H9 (cell line): Measurements from ENCODE around the gene CCDC158. TPM values are rescaled to one million over a fixed set of nuclear protein-coding genes. Genes with fewer than 3 reads are reported as not detected.

ENCODE experiments used
- DNase-seq: peaks from one replicate; pipeline ENCODE4 v3.0.0-alpha.2; 2017
- H2AFZ ChIP-seq: one replicate; pipeline ENCODE4 v1.6.1; 2013; ENCODE audit warnings: mild to moderate bottlenecking, low read length, control low read depth, moderate library complexity
- H2AK5ac ChIP-seq: 2 replicates; pipeline ENCODE4 v1.6.1; 2013; ENCODE audit warnings: low read length, control low read depth, mixed read lengths; ENCODE audit not compliant: insufficient read length
- H2BK120ac ChIP-seq: one replicate; pipeline ENCODE4 v1.6.1; 2013; ENCODE audit warnings: low read depth, mild to moderate bottlenecking, low read length, control low read depth, inconsistent platforms; ENCODE audit not compliant: poor library complexity, severe bottlenecking
- H2BK12ac ChIP-seq: 2 replicates; pipeline ENCODE4 v1.6.1; 2013; ENCODE audit warnings: low read length, control low read depth, mixed read lengths, low read depth; ENCODE audit not compliant: insufficient read length
- H2BK15ac ChIP-seq: 2 replicates; pipeline ENCODE4 v1.6.1; 2013; ENCODE audit warnings: low read depth, low read length, control low read depth
- H2BK20ac ChIP-seq: one replicate; pipeline ENCODE4 v1.6.1; 2013; ENCODE audit warnings: low read depth, mild to moderate bottlenecking, low read length, control low read depth, inconsistent platforms; ENCODE audit not compliant: poor library complexity, severe bottlenecking
- H2BK5ac ChIP-seq: 2 replicates; pipeline ENCODE4 v1.6.1; 2013; ENCODE audit warnings: low read length, control low read depth, mixed read lengths; ENCODE audit not compliant: insufficient read length
- H3K14ac ChIP-seq: 2 replicates; pipeline ENCODE4 v1.6.1; 2013; ENCODE audit warnings: low read length, control low read depth; ENCODE audit not compliant: insufficient read depth
- H3K18ac ChIP-seq: 2 replicates; pipeline ENCODE4 v1.6.1; 2013; ENCODE audit warnings: low read depth, mild to moderate bottlenecking, mixed read lengths, low read length, control low read depth; ENCODE audit not compliant: insufficient read length
- H3K23ac ChIP-seq: 2 replicates; pipeline ENCODE4 v1.6.1; 2013; ENCODE audit warnings: low read length, control low read depth, mixed read lengths, low read depth; ENCODE audit not compliant: insufficient read length
- H3K23me2 ChIP-seq: 2 replicates; pipeline ENCODE4 v1.6.1; 2013; ENCODE audit warnings: low read depth, mild to moderate bottlenecking, mixed read lengths, low read length, control low read depth; ENCODE audit not compliant: insufficient read length, poor library complexity, severe bottlenecking
- H3K27ac ChIP-seq: 2 replicates; pipeline ENCODE4 v1.5.1; 2013; ENCODE audit warnings: low read length, control low read depth, mixed read lengths, low read depth; ENCODE audit not compliant: insufficient read length
- H3K27me3 ChIP-seq: 2 replicates; pipeline ENCODE4 v1.6.1; 2013; ENCODE audit warnings: low read length, control low read depth, inconsistent platforms; ENCODE audit not compliant: insufficient read depth
- H3K4ac ChIP-seq: 2 replicates; pipeline ENCODE4 v1.6.1; 2013; ENCODE audit warnings: low read depth, mild to moderate bottlenecking, control low read depth, inconsistent platforms, low read length, moderate library complexity
- H3K4me1 ChIP-seq: 2 replicates; pipeline ENCODE4 v1.6.1; 2013; ENCODE audit warnings: low read length, control low read depth, inconsistent platforms; ENCODE audit not compliant: insufficient read depth
- H3K4me2 ChIP-seq: 2 replicates; pipeline ENCODE4 v1.6.1; 2013; ENCODE audit warnings: low read length, control low read depth, mixed read lengths; ENCODE audit not compliant: insufficient read length, insufficient read depth
- H3K56ac ChIP-seq: 2 replicates; pipeline ENCODE4 v1.6.1; 2013; ENCODE audit warnings: low read depth, mild to moderate bottlenecking, mixed read lengths, low read length, control low read depth; ENCODE audit not compliant: insufficient read length
- H3K79me1 ChIP-seq: 2 replicates; pipeline ENCODE4 v1.6.1; 2013; ENCODE audit warnings: low read depth, mild to moderate bottlenecking, moderate library complexity, low read length, control low read depth, inconsistent platforms; ENCODE audit not compliant: insufficient read depth, poor library complexity, severe bottlenecking
- H3K79me2 ChIP-seq: 2 replicates; pipeline ENCODE4 v1.6.1; 2013; ENCODE audit warnings: low read length, control low read depth, inconsistent platforms; ENCODE audit not compliant: insufficient read depth
- H3K9ac ChIP-seq: 2 replicates; pipeline ENCODE4 v1.6.1; 2013; ENCODE audit warnings: low read length, control low read depth, mixed read lengths; ENCODE audit not compliant: insufficient read length; ENCODE audit errors: extremely low read depth
- H3K9me3 ChIP-seq: one replicate; pipeline ENCODE4 v1.6.1; 2013; ENCODE audit warnings: low read depth, low read length, inconsistent platforms; ENCODE audit not compliant: control insufficient read depth
- H3T11ph ChIP-seq: one replicate; pipeline ENCODE4 v1.6.1; 2013; ENCODE audit warnings: mild to moderate bottlenecking, low read length, control low read depth, inconsistent platforms
- H4K20me1 ChIP-seq: one replicate; pipeline ENCODE4 v1.6.1; 2013; ENCODE audit not compliant: control insufficient read depth, insufficient read length, insufficient read depth
- H4K5ac ChIP-seq: 2 replicates; pipeline ENCODE4 v1.6.1; 2013; ENCODE audit warnings: low read depth, mild to moderate bottlenecking, mixed read lengths, low read length, control low read depth; ENCODE audit not compliant: insufficient read length
- H4K8ac ChIP-seq: replicated peaks from 2 replicates; pipeline ENCODE4 v1.6.1; 2013; ENCODE audit warnings: low read length, control low read depth, mixed read lengths, low read depth; ENCODE audit not compliant: insufficient read length
- H4K91ac ChIP-seq: 2 replicates; pipeline ENCODE4 v1.6.1; 2013; ENCODE audit warnings: low read depth, mild to moderate bottlenecking, moderate library complexity, mixed read lengths, low read length, control low read depth; ENCODE audit not compliant: insufficient read length
- H3K27ac Mint-ChIP-seq, 3 experiments: 2 replicates in 2 of 3; 3 replicates in 1 of 3; pipeline ENCODE4 v1.8.0; 2020 to 2021; ENCODE audit warnings: mixed read lengths in 3 of 3, mild to moderate bottlenecking in 1 of 3, moderate library complexity in 1 of 3
- H3K27me3 Mint-ChIP-seq: 2 replicates; pipeline ENCODE4 v1.8.0; 2021; ENCODE audit warnings: low read depth, mild to moderate bottlenecking, moderate library complexity, mixed read lengths
- H3K36me3 Mint-ChIP-seq, 3 experiments: 2 replicates in 2 of 3; 3 replicates in 1 of 3; pipeline ENCODE4 v1.8.0; 2020 to 2021; ENCODE audit warnings: low read depth in 3 of 3, mixed read lengths in 3 of 3; ENCODE audit not compliant: insufficient read depth in 1 of 3
- H3K4me1 Mint-ChIP-seq, 2 experiments: 2 replicates each; pipeline ENCODE4 v1.8.0; 2020; ENCODE audit warnings: mixed read lengths in 2 of 2
- H3K4me3 Mint-ChIP-seq, 2 experiments: 2 replicates in 1 of 2; 3 replicates in 1 of 2; pipeline ENCODE4 v1.8.0; 2020 to 2021; ENCODE audit warnings: mild to moderate bottlenecking in 2 of 2, mixed read lengths in 2 of 2, moderate library complexity in 1 of 2
- H3K9me3 Mint-ChIP-seq, 2 experiments: 2 replicates in 1 of 2; 3 replicates in 1 of 2; pipeline ENCODE4 v1.8.0; 2020; ENCODE audit warnings: mild to moderate bottlenecking in 2 of 2, mixed read lengths in 2 of 2, moderate library complexity in 1 of 2
- CTCF ChIP-seq: fragments of 200-600 bp; sonication (generic); conservative IDR thresholded peaks from 3 replicates; pipeline ENCODE4 v1.8.0; 2021; ENCODE audit warnings: antibody characterized with exemption, mild to moderate bottlenecking
- WGBS: extraction: QIAGEN DNeasy Blood & Tissue Kit; methylation state at CpG from one replicate; pipeline ENCODE4 v1.1.7; 2013; ENCODE audit warnings: missing lambda C conversion rate, low lambda C conversion rate, mixed read lengths; ENCODE audit not compliant: insufficient read length; ENCODE audit errors: extremely low coverage; 5-methylcytosine and 5-hydroxymethylcytosine counted together
- total RNA-seq: library from RNA; stranded (reverse); gene quantifications from 2 replicates; pipeline ENCODE4 v1.2.1, GENCODE V29; 2021

Gene CCDC158
- total RNA-seq, 1 experiment from 2014 or later, result not detected

- Histone ChIP-seq H3K23ac (no peak overlapping the region), H4K5ac (no peak overlapping the region), H2AFZ (no peak overlapping the region), H3K27me3 (no peaks in the 10 kb centered on the region), H3K4ac (no peak overlapping the region), H3K27ac (no peak overlapping the region), H3T11ph (no peak overlapping the region), H3K56ac (no peak overlapping the region), H2BK20ac (no peak overlapping the region), H2AK5ac (no peak overlapping the region), H4K91ac (no peak overlapping the region), H4K8ac (no peak overlapping the region), H3K9me3 (no peaks in the 10 kb centered on the region), H2BK15ac (no peak overlapping the region), H3K4me2 (no peak overlapping the region), H3K14ac (no peak overlapping the region), H3K18ac (no peak overlapping the region), H2BK120ac (no peak overlapping the region), H2BK12ac (no peak overlapping the region), H3K79me1 (no peaks in the 10 kb centered on the region), H4K20me1 (no peaks in the 10 kb centered on the region), H3K79me2 (no peaks in the 10 kb centered on the region), H2BK5ac (no peak overlapping the region), H3K23me2 (no peaks in the 10 kb centered on the region), H3K4me1 (no peaks in the 10 kb centered on the region), H3K9ac (no peak overlapping the region)
- Mint-ChIP-seq H3K4me1 (no peaks in the 10 kb centered on the region), H3K27ac (no peak overlapping the region), H3K9me3 (peaks cover 19 to 24% of the 10 kb centered on the region in 2 experiments), H3K36me3 (peaks cover 6 to 17% (median 8%) of the 10 kb centered on the region in 3 experiments; a peak in 6 of 7 replicates), H3K4me3 (no peak overlapping the region), H3K27me3 (peaks cover 2% of the 10 kb centered on the region)
- TF ChIP-seq CTCF, result no peak
- WGBS, result no CpG with 5 or more reads among the region's 2 CpGs
- DNase-seq, result no peak
These were observed 63.0 kb downstream of the CCDC158 start for GRCh38 chr4:76357981-76358380.
